Stimulated activated CD4-positive, alpha-beta T cell treated with anti-CD3 and anti-CD28 coated beads, Interleukin-15, amount 100 ng/mL, for 1 hour (primary cell): Measurements from ENCODE around the gene DLG2.
"Not testable (repeated sequence)": the region's sequence is repeated elsewhere in the genome, so short reads cannot be mapped to it uniquely, and the experiment has no call there.

Experiments
- DNase-seq, 2 donors: peaks; one replicate each; pipeline ENCODE4 v3.0.0-alpha.2; 2020; ENCODE audit warnings: low read depth in 1 of 2, low spot score in 1 of 2

Gene DLG2

GRCh38 chr11:85127349-85127748, 499.8 kb downstream of the DLG2 start:
- DNase-seq: no peak

GRCh38 chr11:85123752-85124231, 503.4 kb downstream of the DLG2 start:
- DNase-seq: no peak

- no peak for DNase-seq
These were observed 509.0 kb downstream of the DLG2 start for GRCh38 chr11:85118151-85118550.

DNA sequence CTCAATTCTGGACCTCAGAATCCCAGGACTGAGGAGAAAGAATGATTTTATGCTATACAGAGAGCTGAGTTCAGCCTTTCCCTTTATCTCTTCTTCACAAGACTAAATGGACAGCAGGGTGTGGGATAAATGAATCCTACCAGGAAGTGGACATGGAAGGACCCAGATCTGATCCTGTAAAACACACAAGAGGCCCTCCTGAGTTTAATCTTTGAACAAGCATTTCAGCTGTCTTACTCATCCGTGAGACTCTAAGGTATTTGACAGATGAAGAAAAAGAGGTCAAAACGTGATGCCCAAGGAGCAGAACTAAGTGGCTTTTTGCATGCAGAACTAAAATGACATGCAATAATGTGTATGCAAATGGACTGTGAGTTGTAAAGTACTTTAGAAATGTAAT, 511.3 kb downstream of the DLG2 start:
- no peak for DNase-seq

DNA sequence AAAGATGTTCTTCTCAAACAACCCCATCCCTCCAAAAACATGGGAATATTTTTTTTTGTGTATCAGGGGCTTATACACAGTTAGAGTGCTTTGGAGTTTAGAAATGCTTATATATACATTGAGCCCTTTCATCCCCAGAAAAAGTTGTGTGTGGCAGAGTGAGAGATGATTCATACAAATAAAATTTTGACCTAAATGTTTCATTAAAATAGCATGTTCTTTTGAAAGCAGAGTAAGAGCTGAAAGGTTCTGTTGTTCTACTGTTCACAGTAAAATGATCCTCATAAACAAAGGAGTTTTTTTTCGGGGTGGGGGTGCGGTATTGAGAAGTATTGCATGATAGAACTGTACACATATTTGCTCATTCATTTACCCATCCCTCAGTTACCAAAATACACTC, 512.4 kb downstream of the DLG2 start:
- DNase-seq: no peak

DNA sequence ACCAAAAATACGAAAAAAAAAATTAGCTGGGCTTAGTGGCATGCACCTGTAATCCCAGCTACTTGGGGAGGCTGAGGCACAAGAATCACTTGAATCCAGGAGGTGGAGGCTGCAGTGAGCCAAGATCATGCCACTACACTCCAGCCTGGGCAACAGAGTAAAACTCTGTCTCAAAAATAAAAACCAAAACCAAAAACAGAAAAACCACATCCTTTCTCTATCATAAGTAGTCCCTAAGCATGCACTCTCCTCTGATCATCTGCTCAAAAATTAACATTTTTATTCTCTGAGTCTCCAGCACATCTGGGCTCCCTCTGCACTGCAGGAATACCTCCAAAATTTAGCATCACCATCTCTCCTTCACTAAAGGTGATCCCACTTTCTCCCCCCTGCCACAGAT, 516.9 kb downstream of the DLG2 start:
- not testable (repeated sequence) for DNase-seq

DNA sequence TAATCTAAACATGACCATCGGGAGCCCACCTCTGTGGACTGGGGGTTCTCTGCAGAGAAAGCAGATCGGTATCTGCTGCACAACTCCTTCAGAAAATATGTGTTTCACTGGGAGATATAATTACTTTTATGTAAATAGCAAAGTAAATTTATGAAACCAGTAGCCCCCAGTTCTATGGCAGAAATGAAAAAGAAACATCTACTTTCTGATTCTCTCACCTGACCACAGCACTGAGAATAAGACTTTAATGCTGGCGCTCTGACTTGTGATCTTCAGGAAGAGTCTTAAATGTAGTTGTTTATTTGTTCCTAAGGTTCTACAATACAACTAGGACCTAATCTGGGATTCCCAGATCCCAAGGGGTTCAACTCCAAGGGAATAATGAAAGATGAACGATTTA, 518.0 kb downstream of the DLG2 start:
- DNase-seq: no peak

DNA sequence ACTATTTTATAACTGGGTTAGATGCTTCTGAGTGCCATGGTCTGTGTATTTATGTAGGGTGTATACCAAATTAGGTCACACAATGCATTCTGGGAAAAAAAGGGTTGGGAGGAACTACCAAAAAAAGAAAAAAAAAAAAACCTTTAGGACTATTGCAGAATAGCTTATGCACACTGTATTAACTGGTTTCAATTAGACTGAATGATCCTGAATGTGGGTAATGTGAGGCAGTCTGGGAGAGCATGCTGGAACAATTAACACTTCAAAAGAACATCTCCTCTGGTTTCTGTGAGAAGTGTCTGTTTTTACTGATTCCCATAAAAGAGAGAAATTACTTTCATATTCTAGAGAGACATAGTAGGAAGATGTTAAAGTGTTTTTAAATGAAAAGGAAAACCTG, 521.3 kb downstream of the DLG2 start:
- DNase-seq: no peak

DNA sequence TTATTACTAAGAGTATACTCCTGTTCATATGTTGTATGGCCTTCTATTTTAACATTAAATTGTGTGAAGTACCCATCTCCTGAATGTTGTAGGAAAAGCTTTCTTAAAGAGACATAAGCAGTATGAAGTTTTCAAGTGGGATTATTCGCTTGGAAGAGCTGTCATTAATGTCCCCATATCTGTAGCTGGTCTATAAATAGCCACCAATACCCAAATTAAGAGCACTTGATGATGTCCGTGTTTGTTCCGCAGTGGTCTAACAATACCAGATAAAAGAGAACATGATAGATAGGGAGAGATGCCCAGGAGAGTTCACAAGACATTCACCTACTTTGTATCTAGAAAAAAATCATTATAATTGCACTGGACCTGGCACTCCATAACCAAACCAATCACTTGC, 527.6 kb downstream of the DLG2 start:
- DNase-seq: no peak

DNA sequence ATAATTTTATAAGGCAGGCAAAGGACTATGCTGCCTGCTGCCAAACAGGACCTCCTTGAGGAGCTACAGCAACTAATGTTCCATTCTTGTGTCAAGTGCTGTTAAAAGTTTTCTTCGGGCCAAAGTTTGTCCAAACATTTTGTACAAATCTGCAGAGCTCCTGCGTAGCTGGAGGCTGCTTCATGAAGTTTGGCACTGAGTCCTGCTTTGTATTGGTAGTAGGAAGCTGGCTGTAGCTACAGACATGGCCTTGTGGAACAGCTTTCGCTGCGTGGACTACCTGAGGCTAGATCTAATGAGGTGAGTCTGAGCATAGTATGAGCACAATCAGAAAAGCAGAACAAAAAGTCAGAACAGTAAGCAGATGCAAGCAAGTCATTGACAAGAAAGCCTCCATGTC, 528.1 kb downstream of the DLG2 start:
- DNase-seq: no peak

DNA sequence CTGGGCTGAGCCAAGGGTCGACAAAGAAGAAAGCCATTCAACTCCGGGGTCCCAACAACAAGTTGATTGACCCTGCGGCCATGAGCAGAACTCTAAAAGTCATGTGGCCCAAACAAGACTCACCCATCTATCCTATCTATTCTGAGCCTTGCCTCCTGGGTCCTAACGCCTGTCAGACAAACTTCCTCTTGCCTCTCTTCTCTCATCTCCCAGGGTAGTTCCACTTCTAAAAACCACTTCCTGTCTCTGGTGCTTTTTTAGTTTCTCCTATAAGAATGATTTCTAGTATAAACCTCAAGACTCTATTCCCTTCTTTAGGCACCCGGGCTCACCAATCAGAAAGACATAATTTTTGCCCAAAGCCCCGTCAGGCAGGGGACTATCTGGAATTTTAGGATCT, 530.2 kb downstream of the DLG2 start:
- DNase-seq: no peak

DNA sequence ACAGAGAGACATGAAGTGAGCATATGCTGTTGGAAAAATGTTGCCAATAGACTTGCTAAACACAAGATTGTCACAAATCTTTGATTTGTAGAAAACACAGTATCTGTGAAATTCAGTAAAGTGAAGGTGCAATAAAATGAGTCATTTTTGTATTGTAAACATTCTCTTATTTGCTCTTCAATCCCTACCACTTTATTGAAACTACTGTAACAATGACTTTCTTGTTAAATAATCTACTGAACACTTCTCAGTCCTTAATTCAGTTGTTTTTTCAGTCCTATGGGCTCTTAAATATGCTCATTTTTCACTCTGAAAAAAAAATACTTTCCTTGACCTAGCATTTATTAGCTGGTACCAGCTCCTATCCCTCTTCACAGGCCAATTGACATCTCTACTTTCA, 531.9 kb downstream of the DLG2 start:
- no peak for DNase-seq

- DNase-seq: no peak
These were observed 532.3 kb downstream of the DLG2 start for GRCh38 chr11:85094795-85095194.

DNA sequence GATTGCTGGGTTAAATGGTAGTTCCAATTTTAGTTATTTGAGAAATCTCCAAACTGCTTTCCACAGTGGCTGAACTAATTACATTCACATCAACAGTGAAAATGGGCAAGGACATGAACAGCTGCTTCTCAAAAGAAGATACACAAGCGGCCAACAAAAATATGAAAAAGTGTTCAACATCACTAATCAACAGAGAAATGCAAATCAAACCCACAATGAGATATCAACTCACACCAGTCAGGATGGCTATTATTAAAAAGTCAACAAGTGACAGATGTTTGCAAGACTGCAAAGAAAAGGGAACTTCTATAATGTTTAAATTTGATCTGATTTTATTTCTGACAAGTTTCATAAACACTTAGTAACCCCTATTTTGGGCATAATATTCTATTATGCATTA, 537.5 kb downstream of the DLG2 start:
- no peak for DNase-seq

GRCh38 chr11:85088286-85088685, 538.9 kb downstream of the DLG2 start:
- no peak for DNase-seq

DNA sequence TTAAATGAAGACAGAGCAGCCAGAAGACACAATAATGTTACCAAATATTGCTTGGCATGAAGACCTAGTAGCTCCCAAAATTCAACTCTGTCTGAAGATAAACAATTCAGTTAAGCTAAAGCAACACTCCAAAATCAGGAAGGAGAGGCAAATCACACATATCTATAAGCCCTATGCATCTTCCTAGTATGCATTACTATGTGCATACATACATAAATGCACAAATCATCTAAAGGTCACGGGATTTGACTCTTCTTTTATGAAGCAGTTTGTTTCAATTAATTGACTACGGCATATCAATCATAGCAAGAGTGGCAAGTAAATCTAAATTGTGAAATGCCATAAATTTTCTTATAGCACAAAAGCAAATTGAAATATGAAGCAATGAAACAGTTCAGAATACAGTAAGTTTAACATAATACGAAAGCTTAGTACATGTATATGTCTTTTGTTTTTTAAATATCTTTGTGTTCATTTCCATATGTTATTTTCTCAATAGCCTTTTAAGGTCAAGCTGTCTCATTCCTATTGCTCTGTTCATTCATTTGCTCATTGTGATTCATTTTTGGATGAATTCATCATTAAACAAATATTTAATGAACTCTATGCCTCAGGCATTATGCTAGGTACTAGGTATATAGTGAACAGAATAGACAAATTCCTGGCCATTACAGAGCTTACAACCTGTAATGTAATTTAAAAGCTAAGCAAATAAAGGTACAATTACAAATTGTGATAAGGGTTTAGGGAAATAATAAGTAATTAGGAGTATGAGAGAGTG, 540.5 kb downstream of the DLG2 start:
- DNase-seq: no peak

GRCh38 chr11:85076535-85077330, 550.4 kb downstream of the DLG2 start:
- DNase-seq: no peak

DNA sequence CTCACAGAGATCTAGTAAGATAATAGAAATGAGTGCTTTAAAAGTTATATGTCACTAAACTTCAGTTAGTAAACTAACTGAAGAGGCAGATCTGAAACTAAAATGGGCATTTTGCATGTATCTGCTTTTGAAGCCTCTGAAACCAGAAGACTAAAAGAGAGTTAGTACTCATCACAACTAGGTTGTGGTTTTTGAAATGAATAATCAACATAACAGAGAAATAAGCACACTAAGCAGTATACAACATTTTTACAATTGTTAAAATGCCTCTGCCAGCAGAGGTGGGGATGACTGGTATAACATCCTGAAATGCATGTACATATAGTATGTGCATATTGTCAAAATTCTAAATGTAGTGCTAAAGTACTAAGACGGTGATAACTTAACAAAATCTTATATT, 564.5 kb downstream of the DLG2 start:
- DNase-seq: no peak

- DNase-seq: no peak
These were observed 574.5 kb downstream of the DLG2 start for GRCh38 chr11:85052636-85053035.

DNA sequence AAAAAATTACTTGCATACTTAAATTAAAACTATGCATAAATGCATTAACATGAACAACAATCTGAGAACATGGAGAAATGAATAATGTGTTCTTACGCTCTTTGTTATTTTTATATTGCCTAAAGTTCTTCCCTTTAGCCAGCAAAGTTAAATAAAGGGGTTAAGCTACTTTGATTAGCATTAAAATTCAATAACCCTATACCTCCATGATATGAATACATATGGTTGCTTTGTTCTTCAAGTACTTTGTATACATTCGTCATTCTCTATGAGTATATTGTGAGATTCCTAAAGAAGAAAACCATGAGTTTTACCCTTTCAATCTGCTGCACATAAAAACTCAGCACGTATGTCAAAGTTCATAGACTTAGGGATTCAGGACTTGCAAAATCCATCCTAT, 578.3 kb downstream of the DLG2 start:
- DNase-seq: no peak

GRCh38 chr11:85045716-85046115, 581.4 kb downstream of the DLG2 start:
- no peak for DNase-seq

GRCh38 chr11:85044911-85045310, 582.2 kb downstream of the DLG2 start:
- no peak for DNase-seq

- no peak for DNase-seq
These were observed 584.8 kb downstream of the DLG2 start for GRCh38 chr11:85042361-85042760.
